Hematopoietic multipotent progenitor cell treated with erythropoietin and hydrocortisone succinate and interleukin-3 and kit ligand, for 15 days (in vitro differentiated cells): ENCODE measurements around the gene PLCD3.

Source experiments
- DNase-seq: peaks from one replicate; pipeline ENCODE4 v3.0.0-alpha.2; 2015; ENCODE audit warnings: low spot score

The PLCD3 gene, protein sequence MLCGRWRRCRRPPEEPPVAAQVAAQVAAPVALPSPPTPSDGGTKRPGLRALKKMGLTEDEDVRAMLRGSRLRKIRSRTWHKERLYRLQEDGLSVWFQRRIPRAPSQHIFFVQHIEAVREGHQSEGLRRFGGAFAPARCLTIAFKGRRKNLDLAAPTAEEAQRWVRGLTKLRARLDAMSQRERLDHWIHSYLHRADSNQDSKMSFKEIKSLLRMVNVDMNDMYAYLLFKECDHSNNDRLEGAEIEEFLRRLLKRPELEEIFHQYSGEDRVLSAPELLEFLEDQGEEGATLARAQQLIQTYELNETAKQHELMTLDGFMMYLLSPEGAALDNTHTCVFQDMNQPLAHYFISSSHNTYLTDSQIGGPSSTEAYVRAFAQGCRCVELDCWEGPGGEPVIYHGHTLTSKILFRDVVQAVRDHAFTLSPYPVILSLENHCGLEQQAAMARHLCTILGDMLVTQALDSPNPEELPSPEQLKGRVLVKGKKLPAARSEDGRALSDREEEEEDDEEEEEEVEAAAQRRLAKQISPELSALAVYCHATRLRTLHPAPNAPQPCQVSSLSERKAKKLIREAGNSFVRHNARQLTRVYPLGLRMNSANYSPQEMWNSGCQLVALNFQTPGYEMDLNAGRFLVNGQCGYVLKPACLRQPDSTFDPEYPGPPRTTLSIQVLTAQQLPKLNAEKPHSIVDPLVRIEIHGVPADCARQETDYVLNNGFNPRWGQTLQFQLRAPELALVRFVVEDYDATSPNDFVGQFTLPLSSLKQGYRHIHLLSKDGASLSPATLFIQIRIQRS

DNA sequence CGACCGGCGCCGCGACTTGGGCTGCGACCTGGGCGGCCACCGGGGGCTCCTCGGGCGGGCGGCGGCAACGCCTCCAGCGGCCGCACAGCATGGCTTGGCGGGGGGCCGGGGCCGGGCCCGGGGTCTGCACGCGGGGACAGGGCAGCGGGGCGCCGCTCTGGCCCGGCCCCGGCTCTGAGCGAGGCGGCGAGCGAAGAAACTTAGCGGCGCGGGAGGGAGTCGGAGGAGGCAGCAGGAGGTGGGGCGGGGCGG lies at the start of gene PLCD3:
Gene PLCD3 (minus strand): TSS at position 196 of the 252 bp plus-strand sequence. CDS start 105 bp downstream, at position 91.
- no peak for DNase-seq

GRCh38 chr17:45177563-45177962 lies 45.2 kb upstream of the PLCD3 start:
- DNase-seq, result no peak

DNA sequence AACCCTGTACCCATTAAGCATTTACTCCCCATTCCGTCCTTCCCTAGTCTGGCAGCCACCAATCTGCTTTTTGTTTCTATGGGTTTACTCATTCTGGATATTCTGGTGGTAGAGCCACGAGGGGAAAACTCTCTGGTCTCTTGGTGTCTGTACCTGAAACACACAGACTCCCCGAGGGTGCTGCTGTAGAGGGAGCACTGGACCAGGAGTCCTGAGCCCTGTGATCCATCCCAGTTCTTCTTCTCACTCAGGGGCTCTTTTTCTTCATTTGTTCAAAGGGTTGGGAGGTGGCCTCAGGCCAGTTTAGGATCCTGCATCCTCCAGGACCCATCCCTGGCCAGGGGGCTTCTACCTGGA lies 43.4 kb upstream of the PLCD3 start:
- no peak for DNase-seq

DNA sequence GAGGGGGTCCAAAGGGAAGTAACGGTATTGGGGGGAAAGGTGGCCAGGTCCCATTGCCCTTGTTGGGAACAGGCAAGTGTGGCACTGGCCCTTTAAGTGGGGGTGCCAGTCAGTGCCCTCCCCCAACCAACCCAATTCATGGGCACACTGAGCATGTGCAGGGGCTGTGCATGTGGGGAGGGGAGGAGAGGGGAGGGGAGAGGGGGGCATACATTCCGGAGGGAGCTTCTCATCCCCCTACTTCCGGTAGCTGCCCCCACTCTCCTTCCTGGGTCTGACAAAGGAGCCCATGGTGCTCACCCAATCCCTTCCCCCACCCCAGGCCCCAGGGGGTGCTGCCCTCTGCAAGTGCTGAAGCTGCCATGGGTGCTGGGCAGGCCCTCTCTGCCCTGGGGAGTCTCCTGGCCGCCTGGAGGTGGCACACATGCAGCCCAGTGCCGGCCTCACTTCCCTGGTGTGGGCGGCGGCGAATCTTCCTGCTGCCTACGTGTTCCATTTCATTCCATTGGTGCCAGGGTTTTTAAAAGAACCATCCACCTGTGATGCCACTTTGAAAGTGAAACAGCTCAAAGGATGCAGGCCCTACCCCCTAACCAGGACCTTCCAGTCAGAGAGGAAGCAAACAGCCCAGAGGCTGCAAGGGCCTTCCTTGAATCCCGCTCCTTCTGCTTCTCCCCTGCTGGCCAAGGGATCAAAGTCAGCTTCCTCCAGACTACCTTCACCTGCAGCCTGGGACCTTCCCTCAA lies 40.4 kb upstream of the PLCD3 start:
- DNase-seq, result no peak

- no peak for DNase-seq
Measured at GRCh38 chr17:45172232-45172540, 39.9 kb upstream of the PLCD3 start.

DNA sequence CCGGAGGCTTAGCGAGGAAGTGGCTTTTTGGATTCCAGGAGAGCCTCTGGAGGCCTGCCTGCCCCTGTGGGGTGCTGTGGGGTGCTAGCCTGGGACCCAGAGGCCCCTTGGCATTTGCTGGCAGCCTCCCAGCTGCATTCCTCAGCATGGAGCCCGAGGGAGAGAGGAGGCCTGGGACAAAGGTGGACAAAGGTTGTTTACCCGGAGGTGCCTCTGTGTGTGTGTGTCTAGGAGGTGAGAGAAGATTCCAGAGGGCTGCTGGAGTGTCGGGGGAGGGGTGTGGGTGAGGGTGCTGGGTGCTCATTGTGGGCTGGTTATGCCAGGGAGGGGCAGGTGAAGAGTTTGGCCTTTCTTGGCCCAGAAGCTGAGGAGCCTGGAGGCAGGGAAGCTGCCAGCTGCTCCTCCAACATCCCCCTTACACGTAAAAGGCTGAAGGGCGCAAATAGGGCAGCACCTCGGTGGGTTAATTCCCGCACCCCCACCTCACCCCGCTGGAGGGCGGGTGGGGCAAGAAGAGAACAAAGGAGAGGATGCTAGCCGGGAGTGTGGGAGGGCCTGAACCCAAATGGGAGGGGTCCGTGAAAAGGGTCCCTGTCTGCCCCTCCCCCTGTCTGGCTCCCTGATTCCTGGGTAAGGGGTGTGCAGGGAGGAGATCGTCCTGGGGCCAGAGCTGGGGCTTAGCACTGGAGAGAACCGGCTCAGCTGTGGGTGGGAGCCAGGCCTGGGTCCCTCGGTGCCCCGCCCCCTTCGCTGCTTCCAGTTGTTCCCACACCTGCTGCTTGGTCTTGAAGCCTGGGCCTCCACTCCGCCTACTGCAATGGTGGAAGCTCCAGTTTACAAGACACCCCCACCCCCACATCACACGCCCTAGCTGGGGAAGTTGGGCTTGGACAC lies 39.3 kb upstream of the PLCD3 start:
- no peak for DNase-seq

GRCh38 chr17:45170931-45171337 lies 38.6 kb upstream of the PLCD3 start:
- peak; percentile 2 for DNase-seq

- no peak for DNase-seq
Measured at GRCh38 chr17:45170280-45170930, 38.1 kb upstream of the PLCD3 start.

DNA sequence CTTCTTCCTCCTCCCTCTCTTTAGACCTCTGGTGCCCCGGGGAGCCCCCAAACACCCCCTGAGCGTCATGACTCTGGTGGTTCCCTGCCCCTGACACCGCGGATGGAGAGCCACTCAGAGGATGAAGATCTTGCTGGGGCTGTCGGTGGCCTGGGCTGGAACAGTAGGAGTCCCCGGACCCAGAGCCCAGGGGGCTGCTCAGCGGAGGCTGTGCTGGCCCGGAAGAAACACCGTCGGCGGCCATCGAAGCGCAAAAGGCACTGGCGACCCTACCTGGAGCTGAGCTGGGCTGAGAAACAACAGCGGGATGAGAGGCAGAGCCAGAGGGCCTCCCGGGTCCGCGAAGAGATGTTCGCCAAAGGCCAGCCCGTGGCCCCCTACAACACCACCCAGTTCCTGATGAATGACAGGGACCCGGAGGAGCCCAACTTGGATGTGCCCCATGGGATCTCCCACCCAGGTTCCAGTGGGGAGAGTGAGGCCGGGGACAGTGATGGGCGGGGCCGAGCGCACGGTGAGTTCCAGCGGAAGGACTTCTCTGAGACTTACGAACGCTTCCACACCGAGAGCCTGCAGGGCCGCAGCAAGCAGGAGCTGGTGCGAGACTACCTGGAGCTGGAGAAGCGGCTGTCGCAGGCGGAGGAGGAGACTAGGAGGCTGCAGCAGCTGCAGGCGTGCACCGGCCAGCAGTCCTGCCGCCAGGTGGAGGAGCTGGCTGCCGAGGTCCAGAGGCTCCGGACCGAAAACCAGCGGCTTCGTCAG lies 36.9 kb upstream of the PLCD3 start:
- no peak for DNase-seq

- DNase-seq, result no peak
Measured at GRCh38 chr17:45164734-45165269, 32.5 kb upstream of the PLCD3 start.

- no peak for DNase-seq
Measured at GRCh38 chr17:45162025-45162687, 29.8 kb upstream of the PLCD3 start.

DNA sequence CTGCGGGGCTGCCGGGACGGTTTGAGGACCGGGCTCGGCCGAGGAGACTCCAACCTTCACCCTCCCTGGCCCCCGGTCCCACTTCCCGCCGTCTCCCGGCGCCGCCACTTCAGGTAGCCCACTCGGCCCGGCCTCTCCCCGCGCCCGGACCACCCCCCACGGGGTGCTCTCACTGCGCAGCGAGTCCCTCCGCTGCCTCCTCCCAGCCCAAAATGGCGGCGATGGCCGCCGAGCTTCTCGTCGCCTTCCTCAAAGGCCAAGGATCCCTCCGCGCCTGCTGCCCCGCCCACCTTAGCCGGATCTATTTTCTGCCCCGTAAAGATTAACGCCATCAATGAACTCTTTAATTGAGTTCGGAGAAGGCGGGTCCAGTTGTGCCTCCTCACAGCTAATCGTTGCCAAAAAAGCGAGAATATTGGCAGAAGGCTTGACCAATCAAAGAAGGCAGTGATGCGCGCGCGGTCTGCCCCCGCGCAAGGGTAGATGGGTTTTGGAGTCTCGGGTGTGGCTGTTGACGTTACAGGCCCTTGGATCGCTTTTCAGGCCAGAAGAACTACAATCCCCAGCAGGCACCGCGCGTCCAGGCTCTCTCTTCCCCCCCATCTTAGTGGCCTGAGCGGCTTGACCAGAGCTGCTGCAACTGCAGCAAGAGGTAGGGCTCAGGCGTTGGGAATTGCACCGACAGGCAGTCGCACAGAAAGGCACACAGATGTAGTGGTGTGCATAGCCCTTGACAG lies 29.1 kb upstream of the PLCD3 start, which contains the start of gene HEXIM2:
Gene HEXIM2 (plus strand): TSS at position 588 of the 737 bp plus-strand sequence. CDS start 919 bp downstream, outside the sequence.
- peak; percentile 100 for DNase-seq

GRCh38 chr17:45160447-45161287 lies 28.4 kb upstream of the PLCD3 start:
- peak; percentile 63 for DNase-seq

GRCh38 chr17:45156242-45156641 lies 23.9 kb upstream of the PLCD3 start:
- no peak for DNase-seq

DNA sequence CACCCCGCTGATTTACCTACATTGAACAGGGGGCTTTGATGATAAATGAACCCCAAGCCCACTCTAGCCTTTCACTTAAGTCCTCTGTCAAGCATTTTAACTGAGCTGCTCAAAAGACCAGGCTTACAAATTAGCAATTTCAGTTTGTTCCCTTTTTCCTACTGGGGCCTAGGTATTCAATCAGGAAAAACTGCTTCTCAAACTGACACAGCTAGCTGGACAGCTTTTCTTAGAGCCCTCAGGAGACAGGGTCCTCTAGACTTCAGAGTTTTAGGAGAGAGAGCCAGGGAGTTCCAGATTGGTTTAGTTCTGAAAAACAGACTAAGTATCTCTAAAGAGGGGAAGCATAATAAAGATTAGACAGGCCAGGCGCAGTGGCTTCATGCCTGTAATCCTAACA lies 23.2 kb upstream of the PLCD3 start:
- DNase-seq, result no peak

DNA sequence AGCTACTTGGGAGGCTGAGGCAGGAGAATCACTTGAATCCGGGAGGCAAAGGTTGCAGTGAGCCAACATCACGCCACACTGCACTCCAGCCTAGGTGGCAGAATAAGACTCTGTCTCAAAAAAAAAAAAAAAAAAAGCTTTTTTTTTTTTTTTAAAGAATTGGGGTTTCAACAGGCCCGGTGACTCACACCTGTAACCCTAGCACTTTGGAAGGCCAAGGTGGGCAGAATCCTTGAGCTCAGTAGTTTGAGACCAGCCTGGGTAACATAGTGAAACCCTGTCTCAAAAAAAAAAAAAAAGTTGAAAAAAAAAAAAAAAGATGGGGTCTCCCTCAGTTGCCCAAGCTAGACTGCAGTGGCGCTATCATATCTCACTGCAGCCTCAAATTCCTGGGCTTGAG lies 22.7 kb upstream of the PLCD3 start:
- DNase-seq, result no peak

GRCh38 chr17:45150911-45151809 lies 18.8 kb upstream of the PLCD3 start:
- DNase-seq, result no peak
